IMR-90 (cell line): ENCODE measurements around the gene PANK4. TPM values are rescaled to one million over a fixed set of nuclear protein-coding genes. Genes with fewer than 3 reads are reported as not detected.

Source experiments
- ATAC-seq: fragments of 200-7000 bp; cut with Tn5 transposase; 2 replicates; pipeline ENCODE4 v1.9.1; 2020; ENCODE audit warnings: low read depth, mild to moderate bottlenecking, moderate library complexity
- BruUV-seq: library from RNA; stranded (reverse); fragments of 400-500 nt; replicated peaks from 2 replicates; lab custom pipeline; 2021; lab: Mats Ljungman, UMichigan
- CTCF ChIA-PET: fragments of 300-600 bp; formaldehyde crosslinking; extraction: SDS; loops from one replicate; lab custom pipeline; 2021; ENCODE audit warnings: antibody characterized with exemption; lab: Yijun Ruan, JAX
- POLR2A ChIA-PET: fragments of 300-600 bp; sonication (Branson Sonifier 250); formaldehyde crosslinking; loops from one replicate; lab custom pipeline; 2022; ENCODE audit warnings: antibody characterized with exemption; ENCODE audit not compliant: unreplicated experiment; lab: Charles Lee
- DNase-seq: peaks from one replicate; pipeline ENCODE4 v3.0.0; 2013
- H2AFZ ChIP-seq: replicated peaks from 2 replicates; pipeline ENCODE3; 2013; ENCODE audit warnings: low read length, mild to moderate bottlenecking; ENCODE audit not compliant: poor library complexity
- H2AK5ac ChIP-seq: 2 replicates; pipeline ENCODE4 v1.6.1; 2013; ENCODE audit warnings: low read depth, low read length, inconsistent platforms
- H2AK9ac ChIP-seq: replicated peaks from 2 replicates; pipeline ENCODE3; 2013; ENCODE audit warnings: mild to moderate bottlenecking, low read depth, low read length, moderate library complexity; ENCODE audit not compliant: poor library complexity
- H2BK120ac ChIP-seq: 2 replicates; pipeline ENCODE4 v1.6.1; 2013; ENCODE audit warnings: low read depth, low read length, inconsistent platforms
- H2BK15ac ChIP-seq: 3 replicates; pipeline ENCODE4 v1.6.1; 2013; ENCODE audit warnings: low read depth, low read length, inconsistent platforms
- H2BK20ac ChIP-seq: 2 replicates; pipeline ENCODE4 v1.6.1; 2013; ENCODE audit warnings: low read depth, mild to moderate bottlenecking, inconsistent platforms, low read length, moderate library complexity
- H2BK5ac ChIP-seq: 2 replicates; pipeline ENCODE4 v1.6.1; 2013; ENCODE audit warnings: mild to moderate bottlenecking, low read depth, low read length, inconsistent platforms; ENCODE audit not compliant: poor library complexity, severe bottlenecking
- H3K14ac ChIP-seq: replicated peaks from 2 replicates; pipeline ENCODE4 v1.6.1; 2013; ENCODE audit warnings: low read depth, low read length, inconsistent platforms
- H3K18ac ChIP-seq: 2 replicates; pipeline ENCODE4 v1.6.1; 2013; ENCODE audit warnings: low read depth, low read length, control low read depth
- H3K23ac ChIP-seq: 2 replicates; pipeline ENCODE4 v1.6.1; 2013; ENCODE audit warnings: low read depth, low read length, inconsistent platforms
- H3K27ac ChIP-seq: 2 replicates; pipeline ENCODE4 v1.5.1; 2013; ENCODE audit warnings: mild to moderate bottlenecking, control low read depth, low read length; ENCODE audit not compliant: insufficient read depth
- H3K27me3 ChIP-seq: 2 replicates; pipeline ENCODE4 v1.6.1; 2013; ENCODE audit warnings: low read length; ENCODE audit not compliant: control insufficient read depth, insufficient read depth
- H3K36me3 ChIP-seq: 2 replicates; pipeline ENCODE4 v1.6.1; 2013; ENCODE audit warnings: low read length, mixed read lengths; ENCODE audit not compliant: control insufficient read depth, insufficient read depth
- H3K4ac ChIP-seq: 2 replicates; pipeline ENCODE4 v1.6.1; 2013; ENCODE audit warnings: low read depth, low read length, inconsistent platforms
- H3K4me1 ChIP-seq: 2 replicates; pipeline ENCODE4 v1.6.1; 2013; ENCODE audit warnings: low read length, mixed read lengths; ENCODE audit not compliant: control insufficient read depth, insufficient read depth
- H3K4me2 ChIP-seq: 2 replicates; pipeline ENCODE4 v1.6.1; 2013; ENCODE audit warnings: low read depth, mild to moderate bottlenecking, control low read depth, low read length, moderate library complexity
- H3K4me3 ChIP-seq: 2 replicates; pipeline ENCODE4 v1.5.1; 2013; ENCODE audit warnings: low read depth, mild to moderate bottlenecking, control low read depth, low read length, moderate library complexity; ENCODE audit not compliant: insufficient read depth
- H3K56ac ChIP-seq: 2 replicates; pipeline ENCODE4 v1.6.1; 2013; ENCODE audit warnings: low read length, inconsistent platforms; ENCODE audit not compliant: insufficient read depth; ENCODE audit errors: extremely low read depth
- H3K79me1 ChIP-seq, 2 experiments: 2 replicates each; pipeline ENCODE4 v1.6.1; 2013; ENCODE audit warnings: low read length in 2 of 2, inconsistent platforms in 1 of 2, low read depth in 1 of 2
- H3K9ac ChIP-seq: 2 replicates; pipeline ENCODE4 v1.6.1; 2013; ENCODE audit warnings: low read depth, low read length, control low read depth
- H3K9me1 ChIP-seq: 2 replicates; pipeline ENCODE4 v1.6.1; 2013; ENCODE audit warnings: low read length, inconsistent platforms; ENCODE audit not compliant: insufficient read depth
- H3K9me3 ChIP-seq: 2 replicates; pipeline ENCODE4 v1.6.1; 2013; ENCODE audit warnings: low read length; ENCODE audit not compliant: control insufficient read depth, insufficient read depth
- H4K20me1 ChIP-seq: 2 replicates; pipeline ENCODE4 v1.6.1; 2013; ENCODE audit warnings: low read length, inconsistent platforms; ENCODE audit not compliant: insufficient read depth
- H4K5ac ChIP-seq: 2 replicates; pipeline ENCODE4 v1.6.1; 2013; ENCODE audit warnings: mild to moderate bottlenecking, low read depth, low read length, control low read depth
- H4K8ac ChIP-seq, 2 experiments: 2 replicates each; pipeline ENCODE4 v1.6.1; 2013; ENCODE audit warnings: low read depth in 2 of 2, low read length in 2 of 2, control low read depth in 1 of 2, inconsistent platforms in 1 of 2
- H4K91ac ChIP-seq: 2 replicates; pipeline ENCODE4 v1.6.1; 2013; ENCODE audit warnings: low read depth, low read length, inconsistent platforms; ENCODE audit not compliant: insufficient read depth
- BHLHE40 ChIP-seq: fragments of 150-350 bp; IDR thresholded peaks from 2 replicates; pipeline ENCODE4 v1.6.1; 2016; ENCODE audit warnings: mild to moderate bottlenecking, low read depth, low read length
- CEBPB ChIP-seq: IDR thresholded peaks from 2 replicates; pipeline ENCODE4 v1.6.1; 2012; ENCODE audit warnings: low read depth, low read length, improper control_type of control experiment
- CHD1 ChIP-seq: IDR thresholded peaks from 2 replicates; pipeline ENCODE4 v1.6.1; 2012; ENCODE audit warnings: low read depth, low read length, improper control_type of control experiment
- FOS ChIP-seq: fragments of 150-350 bp; IDR thresholded peaks from 2 replicates; pipeline ENCODE4 v1.6.1; 2016; ENCODE audit warnings: low read depth, low read length
- MAFK ChIP-seq: IDR thresholded peaks from 2 replicates; pipeline ENCODE4 v1.6.1; 2012; ENCODE audit warnings: low read depth, low read length, improper control_type of control experiment
- MAZ ChIP-seq: IDR thresholded peaks from 2 replicates; pipeline ENCODE4 v1.6.1; 2012; ENCODE audit warnings: low read depth, mild to moderate bottlenecking, low read length, improper control_type of control experiment, moderate library complexity, borderline replicate concordance
- MXI1 ChIP-seq: IDR thresholded peaks from 2 replicates; pipeline ENCODE4 v1.6.1; 2012; ENCODE audit warnings: low read depth, mild to moderate bottlenecking, low read length, moderate library complexity, borderline replicate concordance
- NFE2L2 ChIP-seq: fragments of 150-350 bp; IDR thresholded peaks from 2 replicates; pipeline ENCODE4 v1.6.1; 2016; ENCODE audit warnings: low read depth, mild to moderate bottlenecking, low read length
- POLR2A ChIP-seq: IDR thresholded peaks from 2 replicates; pipeline ENCODE4 v1.6.1; 2012; ENCODE audit warnings: mild to moderate bottlenecking, low read depth, low read length
- RCOR1 ChIP-seq: IDR thresholded peaks from 2 replicates; pipeline ENCODE4 v1.6.1; 2012; ENCODE audit warnings: mild to moderate bottlenecking, low read length, improper control_type of control experiment; ENCODE audit not compliant: insufficient replicate concordance
- WGBS, 2 experiments: methylation state at CpG; one replicate each; pipeline versions ENCODE4 v1.1.5 to v1.1.7; 2013; ENCODE audit warnings: missing lambda C conversion rate in 2 of 2; ENCODE audit not compliant: insufficient read length in 1 of 2; ENCODE audit errors: extremely low coverage in 2 of 2; 5-methylcytosine and 5-hydroxymethylcytosine counted together
- dilution Hi-C: fragments of 300-500 bp; cut with HindIII; formaldehyde crosslinking; loops from one replicate; pipeline ENCODE4 v1.14.3; 2018; ENCODE audit warnings: low sequenced_read_pairs; ENCODE audit not compliant: unreplicated experiment
- in situ Hi-C: fragments of 300-500 bp; cut with MboI; formaldehyde crosslinking; loops from 3 replicates; pipeline ENCODE4 v1.14.3; 2019; ENCODE audit warnings: low sequenced_read_pairs, inconsistent platforms, mixed read lengths
- intact Hi-C: fragments of 100-400 bp; cut with micrococcal nuclease; formaldehyde crosslinking; loops from 2 replicates; pipeline ENCODE4 v1.10.0; 2022
- polyA plus RNA-seq, 3 experiments: library from polyadenylated mRNA; depleted of rRNA; stranded (reverse); fragments of >200 nt; gene quantifications; 2 replicates each; pipeline ENCODE4 v1.2.3, GENCODE V29; 2012; ENCODE audit warnings: low replicate concordance in 1 of 3
- total RNA-seq: library from RNA; depleted of rRNA; stranded (reverse); fragments of >200 nt; gene quantifications from 2 replicates; pipeline ENCODE4 v1.2.3, GENCODE V29; 2012
- TF ChIP-seq, protein P1 (sequence below): fragments of 150-350 bp; IDR thresholded peaks from 2 replicates; pipeline ENCODE4 v1.6.1; 2016; ENCODE audit warnings: low read depth, mild to moderate bottlenecking, low read length, moderate library complexity, borderline replicate concordance
- TF ChIP-seq, protein P2 (sequence below): fragments of 150-350 bp; IDR thresholded peaks from 2 replicates; pipeline ENCODE4 v1.6.1; 2017; ENCODE audit warnings: mild to moderate bottlenecking, antibody characterized with exemption, low read length, low read depth

Gene PANK4
- total and polyA plus RNA-seq, 2 of the 4 experiments (the other 2 are of a cell fraction) = 14.0 to 18.5 TPM

DNA sequence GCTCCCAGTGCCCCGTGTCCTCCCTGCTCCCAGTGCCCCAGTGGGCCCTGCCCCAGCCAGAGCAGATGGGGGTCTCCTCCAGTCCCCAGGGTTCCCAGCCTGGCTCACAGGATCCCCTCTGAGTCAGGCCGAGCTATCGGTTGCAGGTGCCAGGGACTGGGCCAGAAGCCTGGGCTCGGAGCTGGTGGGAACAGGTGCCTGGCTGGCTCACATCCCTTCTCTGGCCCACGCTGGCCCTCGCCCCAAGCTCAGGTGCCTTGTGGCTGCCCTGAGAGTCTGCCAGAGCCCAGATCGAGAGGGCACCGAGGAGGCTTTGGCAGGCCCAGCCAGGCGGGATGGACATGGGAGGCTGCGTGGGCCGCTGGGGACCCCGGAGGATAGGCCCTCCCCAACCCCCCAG lies 31.4 kb downstream of the PANK4 start:
- no peak overlapping the region for H3K4me3 ChIP-seq
- H3K9ac ChIP-seq = no peak overlapping the region
- ChIA-PET CTCF (no interaction called here), POLR2A (no interaction called here)
- no peak overlapping the region for H3K4me2 ChIP-seq
- no peaks in the 10 kb centered on the region for H3K36me3 ChIP-seq
- no peak overlapping the region for H3K56ac ChIP-seq
- no peak overlapping the region for H4K91ac ChIP-seq
- no peak overlapping the region for H3K23ac ChIP-seq
- no TSS peak for BruUV-seq
- H4K20me1 ChIP-seq = no peaks in the 10 kb centered on the region; the same call in 1 of the 2 replicates
- H3K4ac ChIP-seq = no peak overlapping the region
- H4K5ac ChIP-seq = no peak overlapping the region
- no peak overlapping the region for H2AK5ac ChIP-seq
- no peaks in the 10 kb centered on the region for H3K4me1 ChIP-seq
- TF ChIP-seq BHLHE40 (no peak), MAFK (no peak), CEBPB (no peak), NFE2L2 (no peak), POLR2A (no peak), RCOR1 (no peak), MXI1 (no peak), FOS (no peak), MAZ (no peak), CHD1 (no peak)
- TF ChIP-seq, protein P1, sequence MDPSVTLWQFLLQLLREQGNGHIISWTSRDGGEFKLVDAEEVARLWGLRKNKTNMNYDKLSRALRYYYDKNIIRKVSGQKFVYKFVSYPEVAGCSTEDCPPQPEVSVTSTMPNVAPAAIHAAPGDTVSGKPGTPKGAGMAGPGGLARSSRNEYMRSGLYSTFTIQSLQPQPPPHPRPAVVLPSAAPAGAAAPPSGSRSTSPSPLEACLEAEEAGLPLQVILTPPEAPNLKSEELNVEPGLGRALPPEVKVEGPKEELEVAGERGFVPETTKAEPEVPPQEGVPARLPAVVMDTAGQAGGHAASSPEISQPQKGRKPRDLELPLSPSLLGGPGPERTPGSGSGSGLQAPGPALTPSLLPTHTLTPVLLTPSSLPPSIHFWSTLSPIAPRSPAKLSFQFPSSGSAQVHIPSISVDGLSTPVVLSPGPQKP = no peak
- TF ChIP-seq, protein P2, sequence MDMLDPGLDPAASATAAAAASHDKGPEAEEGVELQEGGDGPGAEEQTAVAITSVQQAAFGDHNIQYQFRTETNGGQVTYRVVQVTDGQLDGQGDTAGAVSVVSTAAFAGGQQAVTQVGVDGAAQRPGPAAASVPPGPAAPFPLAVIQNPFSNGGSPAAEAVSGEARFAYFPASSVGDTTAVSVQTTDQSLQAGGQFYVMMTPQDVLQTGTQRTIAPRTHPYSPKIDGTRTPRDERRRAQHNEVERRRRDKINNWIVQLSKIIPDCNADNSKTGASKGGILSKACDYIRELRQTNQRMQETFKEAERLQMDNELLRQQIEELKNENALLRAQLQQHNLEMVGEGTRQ = no peak
- in situ Hi-C loops = no loop called here
- dilution Hi-C loops = no loop called here
- H2BK20ac ChIP-seq = no peak overlapping the region
- H3K9me1 ChIP-seq = no peaks in the 10 kb centered on the region
- 81% methylated on average over 4 of the region's 12 CpGs; no CpG with 5 or more reads in 1 of the 2 experiments for WGBS, 2 experiments
- no peaks in the 10 kb centered on the region for H3K79me1 ChIP-seq
- ATAC-seq (no peak), DNase-seq (no peak)
- H2AK9ac ChIP-seq = no peak overlapping the region
- H2BK15ac ChIP-seq = no peak overlapping the region
- no peak overlapping the region for H2BK5ac ChIP-seq
- no peak overlapping the region for H4K8ac ChIP-seq
- no peak overlapping the region for H2BK120ac ChIP-seq
- H3K27ac ChIP-seq = no peak overlapping the region
- no peak overlapping the region for H2AFZ ChIP-seq
- intact Hi-C loops = no loop called here
- no peak overlapping the region for H3K14ac ChIP-seq
- no peaks in the 10 kb centered on the region for H3K9me3 ChIP-seq
- H3K27me3 ChIP-seq = peaks cover 12% of the 10 kb centered on the region; the same call in 1 of the 2 replicates
- no peak overlapping the region for H3K18ac ChIP-seq
